Mesothelial cell of epicardium (in vitro differentiated cells): ENCODE measurements around the gene CDH4. TPM values are rescaled to one million over a fixed set of nuclear protein-coding genes. Genes with fewer than 3 reads are reported as not detected.
"Not testable (repeated sequence)": the region's sequence is repeated elsewhere in the genome, so short reads cannot be mapped to it uniquely, and the experiment has no call there.

Experiments
- DNase-seq, 2 experiments: peaks; one replicate each; pipeline ENCODE4 v3.0.0; 2021; ENCODE audit warnings: low spot score in 2 of 2; ENCODE audit not compliant: unreplicated experiment in 2 of 2
- H3K27ac Mint-ChIP-seq: 2 replicates; pipeline ENCODE4 v1.8.0; 2021; ENCODE audit warnings: mixed read lengths
- H3K27me3 Mint-ChIP-seq: 2 replicates; pipeline ENCODE4 v1.8.0; 2021; ENCODE audit warnings: low read depth, mixed read lengths
- H3K36me3 Mint-ChIP-seq: 2 replicates; pipeline ENCODE4 v1.8.0; 2021; ENCODE audit warnings: mixed read lengths
- H3K4me1 Mint-ChIP-seq: 2 replicates; pipeline ENCODE4 v1.8.0; 2021; ENCODE audit warnings: mixed read lengths
- H3K4me3 Mint-ChIP-seq: 2 replicates; pipeline ENCODE4 v1.8.0; 2021; ENCODE audit warnings: mild to moderate bottlenecking, moderate library complexity, mixed read lengths
- H3K9me3 Mint-ChIP-seq: 2 replicates; pipeline ENCODE4 v1.8.0; 2021; ENCODE audit warnings: mixed read lengths
- total RNA-seq: library from RNA; stranded (reverse); gene quantifications from 3 replicates; pipeline ENCODE4 v1.2.1, GENCODE V29; 2021
- TF ChIP-seq, protein P1 (sequence below): fragments of 200-600 bp; sonication (generic); IDR thresholded peaks from one replicate; pipeline ENCODE4 v1.5.0; 2021; ENCODE audit warnings: antibody characterized with exemption; ENCODE audit not compliant: unreplicated experiment

The CDH4 gene
- total RNA-seq, 1 donor from 2014 or later, result 1.1 TPM

DNA sequence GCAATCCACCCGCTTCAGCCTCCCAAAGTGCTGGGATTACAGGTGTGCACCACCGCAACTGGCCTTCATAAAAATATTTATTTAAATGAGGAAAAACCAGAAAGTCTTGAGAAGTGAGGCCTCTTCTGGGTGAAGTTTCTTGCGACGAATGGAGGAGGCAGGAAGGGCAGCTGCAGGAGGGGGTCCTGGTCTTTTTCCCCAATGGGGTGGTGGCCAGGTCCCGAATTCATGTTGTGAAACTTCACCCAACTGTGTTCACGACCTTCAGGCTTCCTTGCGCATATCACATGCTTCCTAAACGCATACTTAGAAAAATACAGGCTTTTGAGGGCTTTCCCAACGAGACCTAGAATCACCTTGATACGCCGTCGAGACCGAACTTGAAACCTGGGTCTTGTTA is 145.1 kb downstream of the CDH4 start:
- no peak for DNase-seq
- TF ChIP-seq, protein P1, sequence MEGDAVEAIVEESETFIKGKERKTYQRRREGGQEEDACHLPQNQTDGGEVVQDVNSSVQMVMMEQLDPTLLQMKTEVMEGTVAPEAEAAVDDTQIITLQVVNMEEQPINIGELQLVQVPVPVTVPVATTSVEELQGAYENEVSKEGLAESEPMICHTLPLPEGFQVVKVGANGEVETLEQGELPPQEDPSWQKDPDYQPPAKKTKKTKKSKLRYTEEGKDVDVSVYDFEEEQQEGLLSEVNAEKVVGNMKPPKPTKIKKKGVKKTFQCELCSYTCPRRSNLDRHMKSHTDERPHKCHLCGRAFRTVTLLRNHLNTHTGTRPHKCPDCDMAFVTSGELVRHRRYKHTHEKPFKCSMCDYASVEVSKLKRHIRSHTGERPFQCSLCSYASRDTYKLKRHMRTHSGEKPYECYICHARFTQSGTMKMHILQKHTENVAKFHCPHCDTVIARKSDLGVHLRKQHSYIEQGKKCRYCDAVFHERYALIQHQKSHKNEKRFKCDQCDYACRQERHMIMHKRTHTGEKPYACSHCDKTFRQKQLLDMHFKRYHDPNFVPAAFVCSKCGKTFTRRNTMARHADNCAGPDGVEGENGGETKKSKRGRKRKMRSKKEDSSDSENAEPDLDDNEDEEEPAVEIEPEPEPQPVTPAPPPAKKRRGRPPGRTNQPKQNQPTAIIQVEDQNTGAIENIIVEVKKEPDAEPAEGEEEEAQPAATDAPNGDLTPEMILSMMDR, result no peak
- Mint-ChIP-seq H3K4me1 (no peaks in the 10 kb centered on the region), H3K27ac (no peak overlapping the region), H3K4me3 (no peak overlapping the region), H3K9me3 (no peaks in the 10 kb centered on the region), H3K36me3 (no peaks in the 10 kb centered on the region), H3K27me3 (peaks cover 2% of the 10 kb centered on the region)

- no peak for DNase-seq
- no peak overlapping the region for H3K4me3 Mint-ChIP-seq
- H3K27ac Mint-ChIP-seq, result no peak overlapping the region
- H3K4me1 Mint-ChIP-seq, result no peaks in the 10 kb centered on the region
- H3K36me3 Mint-ChIP-seq, result no peaks in the 10 kb centered on the region
- no peaks in the 10 kb centered on the region for H3K9me3 Mint-ChIP-seq
- TF ChIP-seq, protein P1, result no peak
- H3K27me3 Mint-ChIP-seq, result peaks cover 2% of the 10 kb centered on the region
Observed at GRCh38 chr20:61397790-61398189, 145.7 kb downstream of the CDH4 start.

DNA sequence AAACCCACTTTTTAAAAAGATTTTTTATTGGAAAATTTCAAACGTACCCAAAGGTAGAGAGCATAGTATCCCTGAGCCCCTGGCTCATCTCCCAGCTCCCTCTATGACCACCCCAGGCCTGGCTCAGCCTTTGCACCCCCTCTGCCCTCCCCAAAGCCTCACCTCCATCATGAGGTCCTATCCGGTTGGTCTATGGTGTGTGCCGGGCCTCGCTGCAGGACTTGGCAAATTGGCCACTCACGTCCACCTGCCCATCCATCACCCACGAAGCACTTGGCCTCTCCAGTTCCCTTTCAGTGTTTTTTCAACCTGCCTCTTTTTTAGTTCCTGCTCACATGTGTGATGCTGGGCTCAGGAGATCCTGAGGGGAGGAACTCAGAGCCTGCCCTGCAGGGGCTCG is 147.4 kb downstream of the CDH4 start:
- DNase-seq, result no peak
- no peak overlapping the region for H3K27ac Mint-ChIP-seq
- no peaks in the 10 kb centered on the region for H3K36me3 Mint-ChIP-seq
- no peaks in the 10 kb centered on the region for H3K9me3 Mint-ChIP-seq
- no peak overlapping the region for H3K4me3 Mint-ChIP-seq
- no peaks in the 10 kb centered on the region for H3K4me1 Mint-ChIP-seq
- no peaks in the 10 kb centered on the region for H3K27me3 Mint-ChIP-seq
- TF ChIP-seq, protein P1, result no peak

GRCh38 chr20:61400499-61400898 is 148.4 kb downstream of the CDH4 start:
- H3K4me3 Mint-ChIP-seq, result no peak overlapping the region
- no peaks in the 10 kb centered on the region for H3K9me3 Mint-ChIP-seq
- no peak for DNase-seq
- no peaks in the 10 kb centered on the region for H3K4me1 Mint-ChIP-seq
- H3K27ac Mint-ChIP-seq, result no peak overlapping the region
- no peaks in the 10 kb centered on the region for H3K36me3 Mint-ChIP-seq
- H3K27me3 Mint-ChIP-seq, result no peaks in the 10 kb centered on the region
- TF ChIP-seq, protein P1, result no peak

GRCh38 chr20:61404303-61404702 is 152.2 kb downstream of the CDH4 start:
- TF ChIP-seq, protein P1, result no peak
- Mint-ChIP-seq H3K9me3 (peaks cover 7% of the 10 kb centered on the region), H3K4me1 (no peaks in the 10 kb centered on the region), H3K36me3 (no peaks in the 10 kb centered on the region), H3K4me3 (no peak overlapping the region), H3K27ac (no peak overlapping the region), H3K27me3 (peaks cover 4% of the 10 kb centered on the region)
- DNase-seq, result no peak

DNA sequence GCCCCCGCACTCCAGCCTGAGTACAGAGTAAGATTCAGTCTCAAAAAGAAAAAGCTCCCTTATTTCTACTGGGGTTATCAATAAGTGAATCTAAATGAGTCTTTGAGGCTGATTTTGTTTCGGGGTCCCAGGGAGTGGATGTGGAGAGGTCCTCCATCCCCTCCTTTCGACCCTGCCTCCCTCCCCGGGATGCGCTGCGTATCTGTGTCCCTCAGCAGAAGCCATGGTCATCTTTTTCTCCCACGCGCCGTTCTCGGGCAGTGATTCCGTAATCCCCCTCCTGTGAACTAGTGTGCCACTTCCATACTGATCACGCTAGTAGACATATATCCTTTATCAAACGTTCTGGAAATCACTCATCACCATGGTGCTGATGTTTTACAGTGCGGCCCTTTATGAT is 152.9 kb downstream of the CDH4 start:
- no peak overlapping the region for H3K27ac Mint-ChIP-seq
- no peaks in the 10 kb centered on the region for H3K4me1 Mint-ChIP-seq
- peaks cover 7% of the 10 kb centered on the region for H3K9me3 Mint-ChIP-seq
- DNase-seq, result no peak
- peaks cover 4% of the 10 kb centered on the region for H3K27me3 Mint-ChIP-seq
- no peak overlapping the region for H3K4me3 Mint-ChIP-seq
- TF ChIP-seq, protein P1, result no peak
- no peaks in the 10 kb centered on the region for H3K36me3 Mint-ChIP-seq

DNA sequence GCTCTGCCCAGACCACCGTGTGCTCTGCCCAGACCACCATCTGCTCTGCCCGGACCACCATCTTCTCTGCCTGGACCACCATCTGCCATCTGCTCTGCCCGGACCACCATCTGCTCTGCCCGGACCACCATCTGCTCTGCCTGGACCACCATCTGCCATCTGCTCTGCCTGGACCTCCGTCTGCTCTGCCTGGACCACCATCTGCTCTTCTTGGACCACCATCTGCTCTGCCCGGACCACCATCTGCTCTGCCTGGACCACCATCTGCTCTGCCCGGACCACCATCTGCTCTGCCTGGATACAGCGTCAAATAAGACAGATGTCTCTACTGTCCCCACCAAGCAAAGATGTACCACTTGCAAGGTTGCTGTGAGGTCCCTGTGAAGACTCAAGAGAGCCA is 154.7 kb downstream of the CDH4 start:
- H3K9me3 Mint-ChIP-seq, H3K4me1 Mint-ChIP-seq: not testable (repeated sequence)

More for the DNA sequence above, 154.7 kb downstream of the CDH4 start:
- DNase-seq, H3K4me3 Mint-ChIP-seq, H3K27ac Mint-ChIP-seq, H3K36me3 Mint-ChIP-seq, H3K27me3 Mint-ChIP-seq: not testable (repeated sequence)
